Medulla oblongata (tissue), 1 donor: ENCODE results near the gene MSANTD4.
"Not testable (repeated sequence)": the region's sequence is repeated elsewhere in the genome, so short reads cannot be mapped to it uniquely, and the experiment has no call there.

Experiments
- DNase-seq: peaks from one replicate; pipeline ENCODE4 v3.0.0-alpha.2; 2015; ENCODE audit errors: extremely low spot score

Gene MSANTD4

DNA sequence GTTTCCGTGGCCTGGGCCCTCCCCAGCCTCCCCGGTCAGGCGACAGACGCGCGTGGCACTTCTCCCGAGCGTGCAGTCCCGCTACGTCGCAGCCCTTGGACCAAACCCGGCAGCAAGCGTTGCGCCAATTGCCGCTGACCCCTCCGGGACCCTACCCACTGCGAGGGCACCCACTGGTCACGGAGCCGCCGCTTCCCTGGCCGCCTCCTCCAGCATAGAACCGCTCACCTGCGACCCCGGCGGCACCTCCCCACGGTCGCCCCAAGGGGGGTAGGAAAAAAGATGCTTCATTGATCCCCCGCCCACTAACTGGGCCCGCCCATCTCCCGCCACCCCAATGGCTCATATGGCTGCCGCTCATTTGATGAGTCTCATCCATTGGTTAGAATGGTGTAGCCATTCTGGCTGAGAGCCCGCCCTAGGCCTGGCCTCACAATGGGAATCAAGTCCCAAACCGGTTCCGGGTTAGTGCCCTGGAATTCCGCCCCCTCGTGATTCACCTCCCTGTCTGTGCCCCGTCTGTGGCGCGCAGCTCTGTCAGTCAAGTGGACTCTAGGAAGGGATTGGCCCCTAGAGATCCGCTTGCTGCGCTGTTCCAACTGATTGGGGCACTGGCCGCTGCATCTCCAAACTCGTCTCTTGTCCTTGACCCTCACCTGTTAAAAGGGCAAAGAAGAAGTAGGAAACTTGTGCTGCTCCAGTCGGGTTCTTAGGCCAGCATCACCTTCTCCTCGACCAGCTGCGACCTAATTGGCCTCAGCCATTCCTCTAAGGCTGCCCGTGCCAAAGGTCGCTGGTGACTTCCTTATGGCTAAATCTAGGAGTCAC, at the start of gene MSANTD4:
MSANTD4 (minus strand) TSS at position 274 of the 828 bp plus-strand sequence. CDS start 11,323 bp downstream, outside the sequence.
- peak; percentile 100 for DNase-seq

DNA sequence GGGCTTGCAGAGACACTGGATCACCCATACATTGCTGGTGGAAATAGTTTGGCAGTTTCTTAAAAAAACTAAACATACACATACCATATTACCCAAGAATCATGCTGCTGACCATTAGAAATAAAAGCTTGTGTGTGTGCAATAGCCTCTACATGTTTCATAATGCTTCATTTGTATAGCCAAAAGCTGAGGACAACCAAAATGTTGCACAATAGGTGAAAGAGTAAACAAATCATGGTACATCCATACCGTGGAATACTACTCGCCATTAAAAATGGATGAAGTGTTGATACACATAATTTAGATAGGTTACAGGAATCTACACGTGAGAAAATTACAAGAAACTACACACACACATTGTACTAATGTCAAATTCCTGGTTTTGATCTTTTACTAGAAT, 48.6 kb upstream of the MSANTD4 start:
- no peak for DNase-seq

DNA sequence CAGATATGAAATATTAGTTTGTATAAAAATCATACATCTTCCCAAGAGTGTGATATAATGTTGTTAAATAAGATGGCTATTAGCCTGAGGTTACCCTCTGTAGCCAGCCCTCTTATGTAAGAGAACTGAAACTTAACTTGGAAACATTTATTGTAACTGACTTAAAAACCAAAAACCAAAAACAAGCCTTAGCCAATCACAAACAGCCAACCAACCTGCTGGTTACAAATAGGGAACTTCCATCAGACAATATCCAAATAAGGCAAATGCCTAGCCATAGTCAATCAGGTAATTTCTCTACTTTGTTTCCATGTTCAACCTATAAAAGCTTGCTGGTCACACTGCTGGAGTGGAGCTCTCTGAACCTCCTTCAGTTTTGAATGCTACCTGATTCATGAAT, 41.0 kb upstream of the MSANTD4 start:
- no peak for DNase-seq

DNA sequence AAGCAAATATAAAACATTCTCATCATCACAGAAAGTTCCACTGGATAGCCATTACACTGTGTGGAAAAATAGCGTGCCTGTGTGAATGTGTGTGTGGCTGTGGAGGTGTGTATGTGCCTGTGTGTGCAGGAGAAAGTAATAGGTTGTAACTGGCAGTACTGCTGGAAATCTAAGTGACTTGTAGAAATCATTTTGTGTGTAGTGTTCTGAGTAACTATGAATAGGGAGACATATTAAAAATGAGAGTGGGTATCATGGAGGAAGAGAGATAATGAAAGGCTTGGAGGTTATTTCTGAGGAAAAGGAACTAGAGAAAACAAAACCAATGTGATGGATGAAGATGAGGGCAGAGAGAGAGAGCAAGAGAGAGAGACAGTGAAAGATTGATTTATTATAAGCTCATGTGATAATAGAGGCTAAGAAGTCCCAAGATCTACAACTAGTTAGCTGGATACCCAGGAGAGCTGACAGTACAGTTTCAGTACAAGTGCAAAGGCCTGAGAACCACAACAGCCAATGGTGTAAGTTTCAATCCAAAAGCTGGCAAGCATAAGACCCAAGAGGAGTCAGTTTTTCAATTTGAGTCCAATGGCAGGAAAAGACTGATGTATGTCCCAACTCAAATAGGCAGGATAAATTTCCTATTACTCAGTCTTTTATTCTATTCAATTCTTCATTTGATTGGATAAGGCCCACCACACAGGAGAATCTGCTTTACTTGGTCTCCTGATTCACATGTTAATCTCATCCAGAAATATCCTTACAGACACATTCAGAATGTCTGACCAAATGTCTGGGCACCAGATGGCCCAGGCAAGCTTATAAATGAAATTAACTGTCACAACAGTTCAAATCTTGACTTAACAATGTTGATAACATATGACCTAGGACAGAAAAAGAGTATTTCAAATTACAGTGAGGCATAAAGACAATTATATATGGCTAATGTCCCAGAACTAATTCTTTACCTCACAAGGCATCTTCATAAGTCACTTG, 40.2 kb upstream of the MSANTD4 start:
- DNase-seq, result no peak

DNA sequence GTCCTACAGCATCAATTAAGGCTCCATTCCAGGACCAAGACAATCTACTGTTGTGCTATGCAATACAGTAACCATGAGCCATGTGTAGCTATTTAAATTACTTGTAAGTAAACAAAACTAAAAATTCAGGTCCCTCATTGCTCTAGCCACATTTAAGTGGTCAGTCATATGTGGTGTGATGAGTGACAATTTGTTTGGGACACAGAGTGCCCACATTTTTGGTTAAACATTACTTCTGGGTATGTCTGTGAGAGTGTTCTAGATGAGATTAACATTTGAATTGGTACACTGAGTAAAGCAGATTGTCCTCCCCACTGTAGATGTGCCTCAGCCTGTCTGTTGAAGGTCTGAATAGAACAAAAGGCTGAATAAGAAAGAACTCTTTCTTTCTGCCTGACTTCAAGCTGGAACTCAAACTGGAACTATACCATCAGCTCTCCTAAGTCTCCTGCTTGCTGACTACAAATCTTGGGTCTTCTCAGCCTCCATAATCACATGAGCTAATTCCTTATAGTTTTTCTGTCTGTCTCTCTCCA, 39.3 kb upstream of the MSANTD4 start:
- DNase-seq, result peak; percentile 27

DNA sequence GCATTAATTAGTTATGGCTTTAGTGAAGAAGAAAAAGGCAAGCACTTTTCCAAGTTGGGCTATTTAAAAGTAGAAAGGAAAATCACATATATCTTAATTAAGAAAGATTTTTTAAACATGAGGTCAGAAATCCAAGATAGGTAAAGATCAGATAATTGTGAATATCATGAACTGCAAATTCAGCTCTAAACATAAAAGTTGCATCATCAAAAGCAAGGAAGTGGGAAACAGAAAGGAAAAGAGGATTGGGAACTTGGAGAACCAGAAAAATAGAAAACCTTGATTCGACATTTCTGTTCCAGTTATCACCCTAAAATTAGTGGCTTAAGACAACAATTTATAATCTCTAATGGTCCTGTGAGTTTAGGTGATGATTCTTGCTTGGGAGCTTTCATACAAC, 37.6 kb upstream of the MSANTD4 start:
- DNase-seq, result no peak

DNA sequence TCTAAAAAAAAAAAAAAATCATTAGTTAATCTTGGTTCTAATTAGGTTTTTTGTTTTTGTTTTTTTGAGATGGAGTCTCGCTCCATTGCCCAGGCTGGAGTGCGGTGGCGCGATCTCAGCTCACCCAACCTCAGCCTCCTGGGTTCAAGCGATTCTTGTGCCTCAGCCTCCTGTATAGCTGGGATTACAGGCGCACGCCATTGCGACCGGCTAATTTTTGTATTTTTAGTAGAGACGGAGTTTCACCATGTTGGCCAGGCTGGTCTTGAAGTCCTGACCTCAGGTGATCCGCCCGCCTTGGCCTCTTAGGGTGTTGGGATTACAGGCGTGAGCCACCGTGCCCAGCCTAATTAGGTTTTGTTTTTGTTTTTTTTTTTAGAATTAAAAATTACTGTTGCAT, 36.3 kb upstream of the MSANTD4 start:
- DNase-seq, result not testable (repeated sequence)

DNA sequence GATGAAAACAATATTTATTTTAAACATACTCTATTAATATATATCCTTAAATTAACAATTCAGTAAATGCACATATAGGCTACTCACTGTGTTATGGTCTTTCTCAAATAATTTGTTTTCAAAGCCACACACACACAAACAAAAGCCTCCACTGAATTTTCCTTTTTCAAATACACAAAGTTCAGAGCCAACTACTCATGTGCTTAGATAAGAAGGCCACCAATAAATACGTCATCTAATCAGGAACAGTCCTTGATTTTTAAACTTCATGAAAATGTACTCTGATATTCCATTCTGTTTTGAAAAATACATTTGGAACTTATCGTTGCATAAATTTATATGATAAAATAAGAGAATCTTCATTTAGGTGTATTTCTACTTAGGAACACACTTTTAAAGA, 29.1 kb upstream of the MSANTD4 start:
- DNase-seq, result no peak

DNA sequence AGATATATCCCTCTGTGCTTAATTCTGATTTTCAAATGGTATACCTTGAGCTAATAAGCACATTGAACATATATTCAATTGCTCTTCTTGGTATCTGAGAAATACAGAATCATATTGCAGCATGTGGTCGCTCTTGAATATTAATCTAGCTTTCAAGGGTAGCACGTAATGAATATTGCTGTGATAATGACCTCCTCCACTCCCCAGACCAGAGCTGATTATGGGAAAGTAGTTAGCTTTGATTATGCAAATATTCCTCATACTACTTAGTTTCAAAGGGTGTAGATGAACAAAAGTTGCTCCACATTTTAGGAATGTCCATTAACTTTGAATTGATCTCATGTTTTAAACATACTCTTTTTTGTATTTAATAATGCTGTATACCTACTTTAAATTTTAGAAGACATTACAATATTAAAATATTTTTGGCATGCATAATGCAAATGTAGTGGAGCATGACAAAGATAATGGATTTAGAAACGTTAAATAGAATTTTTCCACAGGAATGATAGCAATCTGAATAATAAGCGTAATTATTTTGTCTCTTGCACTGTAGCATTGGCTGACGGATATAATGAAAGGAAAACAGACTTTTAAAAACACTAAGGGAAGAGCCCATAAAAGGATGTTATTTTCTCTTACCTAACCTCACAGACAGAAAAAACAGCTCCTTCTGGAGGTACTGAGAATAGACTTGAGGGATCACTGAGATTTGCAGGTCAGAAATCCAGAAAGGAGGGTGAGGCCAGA, 27.9 kb upstream of the MSANTD4 start:
- DNase-seq, result no peak

DNA sequence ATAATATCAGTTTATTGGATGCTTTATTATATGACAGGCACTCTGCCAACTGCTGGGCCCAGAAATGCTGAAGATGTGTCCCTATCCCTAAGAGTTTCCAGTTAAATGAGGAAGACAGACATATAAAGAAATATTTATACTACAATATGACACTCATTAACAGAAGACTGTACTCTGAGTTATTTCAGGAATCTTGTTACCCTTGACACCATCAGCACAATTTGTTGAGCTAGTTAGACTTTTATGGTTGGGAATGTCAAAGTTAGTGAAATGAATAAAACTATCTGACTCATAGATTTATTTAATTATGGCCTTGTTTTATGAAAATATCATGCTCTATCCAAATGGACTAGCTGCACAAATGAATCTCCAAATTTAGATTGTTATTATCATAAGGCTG, 25.6 kb upstream of the MSANTD4 start:
- no peak for DNase-seq

DNA sequence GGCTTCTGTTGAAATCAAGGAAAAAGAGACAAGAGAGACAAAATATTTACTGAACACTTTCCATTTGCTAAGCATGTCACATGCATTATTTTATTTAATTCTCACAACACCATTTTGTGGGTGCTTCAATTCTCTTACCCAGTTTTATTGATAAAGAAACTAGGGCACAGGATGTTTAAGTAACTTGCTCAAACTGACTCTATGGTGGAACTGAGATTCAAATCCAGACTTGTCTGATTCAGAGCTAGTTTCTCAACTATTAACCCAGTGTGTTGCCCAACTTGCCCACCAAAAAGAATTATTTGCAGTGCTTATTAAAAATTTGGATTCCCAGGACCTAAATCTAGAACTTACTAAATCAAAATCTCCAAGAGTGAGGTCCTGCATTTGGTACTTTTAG, 21.5 kb upstream of the MSANTD4 start:
- DNase-seq, result no peak

DNA sequence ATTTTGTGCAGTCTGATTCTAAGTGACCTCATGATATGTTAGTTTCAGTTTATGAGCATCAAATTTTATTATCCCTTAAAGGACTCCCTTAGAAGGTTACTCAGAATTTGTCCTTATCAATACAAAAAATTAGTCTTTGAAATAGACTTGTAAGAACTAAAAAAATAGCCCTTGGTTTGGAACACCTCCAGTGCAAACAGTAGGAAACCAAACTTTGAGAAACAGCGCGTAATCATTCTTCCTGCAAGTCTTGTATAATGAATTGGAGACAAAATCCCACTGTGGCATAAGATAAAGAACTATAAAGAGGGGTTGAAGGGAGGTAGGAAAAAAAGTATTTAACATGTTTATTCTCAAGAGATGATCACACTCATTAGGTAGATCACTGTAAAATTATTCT, 10.8 kb upstream of the MSANTD4 start:
- DNase-seq, result no peak

DNA sequence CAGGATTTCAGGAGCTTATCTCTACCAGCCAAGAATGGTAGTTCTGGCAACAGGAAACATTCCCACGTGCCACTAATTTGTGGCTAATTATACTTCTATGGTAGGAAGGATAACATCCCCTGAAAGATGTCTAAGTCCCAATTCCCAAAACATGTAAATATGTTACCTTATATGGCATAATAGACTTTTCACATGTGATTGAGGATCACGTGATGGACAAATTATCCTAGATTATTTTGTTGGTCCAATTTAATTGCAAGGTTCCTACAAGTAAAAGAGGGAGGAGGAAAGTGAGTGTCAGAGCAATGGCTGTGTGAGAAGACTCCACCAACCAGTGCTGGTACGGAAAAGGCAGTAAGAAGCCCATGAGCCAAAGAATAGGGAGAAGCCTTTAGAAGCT, 9.9 kb upstream of the MSANTD4 start:
- no peak for DNase-seq

DNA sequence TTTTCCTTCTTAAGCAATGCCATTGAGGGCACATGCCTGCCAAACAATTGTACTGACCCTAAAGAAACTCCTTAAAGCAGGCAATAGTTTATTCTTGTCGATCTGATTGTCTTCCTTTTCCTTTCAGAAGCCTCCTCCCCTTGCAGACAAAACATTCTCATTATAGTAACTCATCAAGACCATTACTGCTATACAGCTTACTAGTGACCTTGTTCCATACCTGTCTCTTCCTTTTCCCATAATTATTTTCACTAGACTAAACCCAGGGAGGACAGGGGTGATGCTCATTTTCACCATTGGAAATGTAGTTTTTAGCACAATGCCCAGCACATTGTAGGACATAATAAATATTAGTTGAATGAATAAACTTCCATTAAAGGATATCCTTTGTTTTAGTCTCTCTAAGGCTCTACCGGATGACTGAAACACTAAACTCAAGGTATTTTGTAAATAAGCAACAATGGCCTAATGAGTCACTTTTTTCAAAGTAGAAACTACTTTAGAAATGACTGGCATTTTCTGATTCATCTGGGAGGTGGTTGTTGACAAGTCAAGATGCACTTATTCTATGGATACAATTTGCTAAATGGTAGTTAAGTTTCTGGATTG, 9.3 kb upstream of the MSANTD4 start:
- no peak for DNase-seq

DNA sequence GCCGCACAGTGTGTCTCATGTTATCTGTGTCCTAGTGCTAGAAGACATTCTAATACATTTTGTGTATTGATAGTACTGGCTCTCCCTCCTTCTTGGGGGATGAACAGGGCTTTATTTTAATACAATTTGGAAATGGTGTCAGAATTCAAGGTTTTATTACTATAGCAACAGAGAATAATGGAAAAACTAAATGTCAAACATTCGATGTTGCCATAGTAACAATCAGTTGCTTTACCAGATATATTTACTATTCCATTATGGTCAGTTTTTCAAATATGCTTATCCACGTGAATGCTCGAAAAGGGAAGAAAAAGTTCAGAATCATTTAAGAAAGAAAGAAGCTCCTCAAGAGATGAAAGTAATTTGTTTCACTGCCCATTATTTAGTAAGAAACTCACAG, 8.6 kb upstream of the MSANTD4 start:
- no peak for DNase-seq

DNA sequence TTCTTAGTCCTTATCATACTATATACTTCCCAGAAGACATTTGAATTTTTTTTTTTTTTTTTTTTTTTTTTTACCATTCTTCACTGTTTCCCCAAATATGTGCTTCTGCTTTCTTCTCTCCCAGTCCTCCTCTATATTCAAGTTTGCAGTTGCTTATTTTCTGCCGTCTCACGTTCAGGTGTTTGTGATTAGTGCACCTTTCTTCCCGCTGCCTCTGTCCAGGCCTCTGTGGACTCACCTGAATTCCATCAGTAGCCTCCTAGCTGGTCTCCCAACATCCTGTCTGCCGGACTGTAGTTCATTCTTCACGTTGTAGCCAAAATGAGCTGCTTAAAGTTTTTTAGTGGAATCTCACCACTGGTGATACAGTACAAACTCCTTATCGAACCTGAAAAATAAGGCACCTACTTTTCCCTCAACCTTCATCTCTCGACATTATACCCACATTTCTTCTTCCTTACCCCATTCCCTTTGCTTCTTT, 795 bp upstream of the MSANTD4 start:
- DNase-seq, result peak; percentile 23

DNA sequence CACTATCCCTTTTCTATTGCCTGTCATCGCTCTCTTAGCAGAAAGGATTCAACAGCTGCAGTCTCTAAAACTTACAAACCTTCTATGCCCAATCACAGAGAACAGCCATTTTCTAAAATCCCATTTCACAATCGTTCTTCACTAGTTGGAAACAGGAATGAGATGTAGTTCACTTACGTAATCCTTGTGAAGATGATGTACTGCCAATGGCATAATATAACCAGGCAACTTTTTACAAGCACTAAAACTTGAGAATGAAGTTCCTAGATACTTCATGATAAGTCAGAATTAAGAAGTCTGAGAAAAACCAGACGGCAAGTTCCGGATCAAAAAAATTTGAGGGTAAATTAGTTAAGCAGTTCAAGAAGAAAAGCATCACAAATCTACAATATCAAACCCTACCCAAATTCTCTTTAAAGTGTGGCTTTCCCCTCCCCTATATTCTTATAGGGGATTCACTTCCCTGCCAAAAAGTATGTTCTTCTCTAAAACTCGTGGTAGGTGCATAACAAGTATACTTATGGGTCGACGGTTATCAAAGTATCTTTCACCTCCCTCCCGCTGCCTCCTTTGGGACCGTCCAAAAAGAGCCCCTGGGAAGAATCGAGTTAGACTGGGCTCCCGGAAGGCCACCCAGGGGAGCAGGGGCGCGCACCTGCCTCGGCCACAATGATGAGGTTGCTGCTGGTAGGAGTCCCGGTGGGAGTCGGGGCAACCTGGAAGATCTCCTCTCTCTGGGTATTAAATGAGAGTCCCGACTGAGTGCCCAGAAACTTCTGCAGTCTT, 666 bp downstream of the MSANTD4 start:
- peak; percentile 23 for DNase-seq

DNA sequence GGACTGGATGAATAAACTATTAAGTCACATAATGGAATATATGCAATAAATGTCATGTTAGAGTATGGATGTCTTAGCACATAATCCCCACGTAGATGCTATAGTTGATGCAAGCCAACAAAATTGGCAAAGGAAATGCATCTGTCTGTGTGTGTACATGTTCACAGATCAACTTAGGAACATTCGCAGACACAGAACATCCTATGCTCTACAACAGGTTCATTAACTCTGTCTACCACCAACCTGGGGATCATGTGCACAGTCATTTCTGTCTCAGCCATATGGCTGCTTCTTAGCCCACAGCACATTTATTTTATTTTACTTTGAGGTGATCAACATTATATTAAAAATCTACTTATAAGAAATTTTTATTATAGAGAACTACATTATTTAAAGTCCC, 4.9 kb downstream of the MSANTD4 start:
- no peak for DNase-seq

DNA sequence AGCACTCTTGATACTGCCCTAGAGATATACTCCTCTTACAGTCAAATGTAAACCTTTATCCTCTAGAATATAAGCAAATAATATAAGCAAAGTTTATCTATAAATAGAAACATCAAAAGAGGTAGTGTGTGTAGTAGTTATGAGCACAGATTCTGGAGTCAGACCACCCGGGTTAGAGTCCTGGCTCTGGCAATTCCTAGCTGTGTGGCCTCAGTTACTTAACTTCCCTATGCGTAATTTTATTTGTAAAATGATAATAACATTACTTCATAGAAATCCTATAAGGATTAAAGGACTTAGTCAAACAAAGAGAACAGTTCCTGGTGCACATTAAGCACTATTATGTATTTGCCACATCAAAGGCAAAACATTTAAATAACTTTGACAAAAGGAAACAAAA, 7.0 kb downstream of the MSANTD4 start:
- DNase-seq, result no peak

DNA sequence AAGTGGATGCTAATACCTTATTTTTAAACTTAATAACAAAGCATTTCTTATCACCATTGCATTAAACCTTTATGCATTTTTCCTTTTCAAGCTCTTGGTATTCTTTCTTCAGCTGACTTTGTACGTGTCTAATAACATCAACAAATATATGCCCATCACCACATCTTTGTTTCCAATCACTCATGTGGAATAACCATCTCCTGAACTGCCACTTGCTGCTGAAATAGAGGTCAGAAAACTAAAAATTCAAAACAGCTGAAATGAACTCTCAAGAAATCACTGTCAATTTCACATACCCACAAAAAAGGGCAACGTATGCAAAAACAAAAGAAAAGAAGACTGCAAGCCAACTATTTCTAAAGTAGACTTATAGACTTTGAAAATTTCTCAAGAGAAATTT, 7.4 kb downstream of the MSANTD4 start:
- no peak for DNase-seq
